Activated B cell treated with CpG ODN at 0.5 μM for 24 hours (primary cell): ENCODE results near the gene PIK3CA. TPM values are rescaled to one million over a fixed set of nuclear protein-coding genes. Genes with fewer than 3 reads are reported as not detected.
A peak's percentile ranks its signal among the peaks of the same experiment; 100 is the strongest.

ENCODE experiments used
- ATAC-seq: fragments of 200-7000 bp; cut with Tn5 transposase; one replicate; pipeline ENCODE4 v1.10.0; 2021; ENCODE audit warnings: low read depth, mild to moderate bottlenecking, moderate library complexity
- CTCF ChIA-PET: fragments of 350-600 bp; sonication (Branson Sonifier 250); formaldehyde crosslinking; loops from one replicate; lab custom pipeline; 2021; ENCODE audit warnings: antibody characterized with exemption; lab: Charles Lee
- POLR2A ChIA-PET: fragments of 350-600 bp; sonication (Branson Sonifier 250); formaldehyde crosslinking; loops from one replicate; lab custom pipeline; 2021; ENCODE audit warnings: antibody characterized with exemption; lab: Charles Lee
- DNase-seq: peaks from one replicate; pipeline ENCODE4 v3.0.0; 2022
- H3K27ac Mint-ChIP-seq: one replicate; pipeline ENCODE4 v1.8.0; 2020; ENCODE audit warnings: mixed read lengths
- H3K27me3 Mint-ChIP-seq: one replicate; pipeline ENCODE4 v1.8.0; 2021; ENCODE audit warnings: mixed read lengths
- H3K36me3 Mint-ChIP-seq: one replicate; pipeline ENCODE4 v1.8.0; 2021; ENCODE audit warnings: low read depth, mixed read lengths
- H3K4me1 Mint-ChIP-seq: one replicate; pipeline ENCODE4 v1.8.0; 2021; ENCODE audit warnings: mixed read lengths
- H3K4me3 Mint-ChIP-seq: one replicate; pipeline ENCODE4 v1.8.0; 2020; ENCODE audit warnings: mild to moderate bottlenecking, mixed read lengths
- H3K9me3 Mint-ChIP-seq: one replicate; pipeline ENCODE4 v1.8.0; 2020; ENCODE audit warnings: mixed read lengths
- CTCF ChIP-seq: fragments of 200-600 bp; IDR thresholded peaks from one replicate; pipeline ENCODE4 v1.8.0; 2022; ENCODE audit warnings: antibody characterized with exemption, mild to moderate bottlenecking
- intact Hi-C: fragments of 100-400 bp; cut with micrococcal nuclease; formaldehyde crosslinking; loops from one replicate; pipeline ENCODE4 v1.15.1; 2024
- total RNA-seq: library from RNA; stranded (reverse); gene quantifications from 2 replicates; pipeline ENCODE4 v1.2.3, GENCODE V29; 2022

The PIK3CA gene
- total RNA-seq, 1 donor from 2014 or later, result 40.5 TPM

GRCh38 chr3:179189759-179190158, 41.6 kb downstream of the PIK3CA start:
- Mint-ChIP-seq H3K4me3 (no peak overlapping the region), H3K4me1 (peaks cover 56% of the 10 kb centered on the region), H3K27me3 (no peaks in the 10 kb centered on the region), H3K27ac (no peak overlapping the region), H3K9me3 (no peaks in the 10 kb centered on the region), H3K36me3 (no peaks in the 10 kb centered on the region)
- ChIA-PET CTCF (no interaction called here), POLR2A (no interaction called here)
- DNase-seq (no peak), ATAC-seq (no peak)
- TF ChIP-seq CTCF, result no peak
- intact Hi-C loops, result loop anchor here (1.0 kb wide), 1 partner anchor 7 kb away; no protein-coding TSS in a partner anchor

GRCh38 chr3:179190581-179190980, 42.4 kb downstream of the PIK3CA start:
- no peak for TF ChIP-seq CTCF
- CTCF ChIA-PET, result no interaction called here
- Mint-ChIP-seq H3K27me3 (no peaks in the 10 kb centered on the region), H3K36me3 (no peaks in the 10 kb centered on the region), H3K4me3 (no peak overlapping the region), H3K9me3 (no peaks in the 10 kb centered on the region), H3K27ac (no peak overlapping the region), H3K4me1 (peaks cover 56% of the 10 kb centered on the region)
- POLR2A ChIA-PET, result no interaction called here
- intact Hi-C loops, result loop anchor here (1.0 kb wide), 1 partner anchor 8 kb away; no protein-coding TSS in a partner anchor
- DNase-seq, result no peak
- ATAC-seq, result no peak

GRCh38 chr3:179192542-179192941, 44.4 kb downstream of the PIK3CA start:
- DNase-seq, result no peak
- ATAC-seq, result no peak
- CTCF ChIA-PET, result no interaction called here
- intact Hi-C loops, result no loop called here
- Mint-ChIP-seq H3K36me3 (no peaks in the 10 kb centered on the region), H3K4me3 (no peak overlapping the region), H3K27me3 (no peaks in the 10 kb centered on the region), H3K4me1 (peaks cover 63% of the 10 kb centered on the region), H3K9me3 (no peaks in the 10 kb centered on the region), H3K27ac (no peak overlapping the region)
- POLR2A ChIA-PET, result no interaction called here
- no peak for TF ChIP-seq CTCF

- Mint-ChIP-seq H3K4me3 (no peak overlapping the region), H3K9me3 (no peaks in the 10 kb centered on the region), H3K36me3 (peaks cover 10% of the 10 kb centered on the region), H3K27ac (no peak overlapping the region), H3K27me3 (no peaks in the 10 kb centered on the region), H3K4me1 (peaks cover 55% of the 10 kb centered on the region)
- ATAC-seq, result no peak
- intact Hi-C loops, result loop anchor here (2.0 to 5.0 kb wide), 2 partner anchors 14 to 178 kb away; no protein-coding TSS in a partner anchor
- DNase-seq, result no peak
- ChIA-PET POLR2A (interaction anchor here (0.6 to 0.9 kb wide), 2 partner anchors 46 to 120 kb away, joined by 3 read pairs; no protein-coding TSS in a partner anchor), CTCF (interaction anchor here (0.7 to 1.5 kb wide), 2 partner anchors 38 to 47 kb away, joined by 3 to 4 read pairs; no protein-coding TSS in a partner anchor)
- no peak for TF ChIP-seq CTCF
These were observed 46.8 kb downstream of the PIK3CA start for GRCh38 chr3:179194931-179195330.

GRCh38 chr3:179196098-179196497, 47.9 kb downstream of the PIK3CA start:
- Mint-ChIP-seq H3K4me1 (peaks cover 47% of the 10 kb centered on the region), H3K9me3 (no peaks in the 10 kb centered on the region), H3K27ac (no peak overlapping the region), H3K36me3 (peaks cover 17% of the 10 kb centered on the region), H3K27me3 (no peaks in the 10 kb centered on the region), H3K4me3 (no peak overlapping the region)
- no peak for TF ChIP-seq CTCF
- ChIA-PET POLR2A (interaction anchor here (1.3 kb wide), 2 partner anchors 47 to 48 kb away, joined by 4 read pairs; no protein-coding TSS in a partner anchor), CTCF (no interaction called here)
- intact Hi-C loops, result loop anchor here (1.0 to 5.0 kb wide), 2 partner anchors 47 to 179 kb away; no protein-coding TSS in a partner anchor
- ATAC-seq, result peak; percentile 25
- DNase-seq, result no peak
